Adipocyte (in vitro differentiated cells): ENCODE data around the gene SH3BP5.

Experiments
- DNase-seq: peaks from one replicate; pipeline ENCODE4 v3.0.0-alpha.2; 2015; ENCODE audit warnings: low read depth
- H3K27me3 ChIP-seq: replicated peaks from 2 replicates; pipeline ENCODE4 v1.7.0; 2013; ENCODE audit warnings: mild to moderate bottlenecking, low read length, moderate library complexity; ENCODE audit not compliant: control insufficient read depth, insufficient read depth
- H3K36me3 ChIP-seq: 2 replicates; pipeline ENCODE4 v1.7.0; 2013; ENCODE audit warnings: low read length, mild to moderate bottlenecking, moderate library complexity; ENCODE audit not compliant: control insufficient read depth, insufficient read depth, severe bottlenecking
- H3K4me1 ChIP-seq: 2 replicates; pipeline ENCODE4 v1.7.0; 2013; ENCODE audit warnings: mild to moderate bottlenecking, low read length, moderate library complexity; ENCODE audit not compliant: control insufficient read depth, insufficient read depth
- H3K4me3 ChIP-seq: 2 replicates; pipeline ENCODE4 v1.7.0; 2013; ENCODE audit warnings: mild to moderate bottlenecking, low read length, moderate library complexity
- H3K9ac ChIP-seq: 2 replicates; pipeline ENCODE4 v1.7.0; 2013; ENCODE audit warnings: mild to moderate bottlenecking, low read length, moderate library complexity
- H3K9me3 ChIP-seq: 2 replicates; pipeline ENCODE4 v1.7.0; 2013; ENCODE audit warnings: mild to moderate bottlenecking, low read length, moderate library complexity; ENCODE audit not compliant: control insufficient read depth

Gene SH3BP5

GRCh38 chr3:15321349-15321748 lies 11.0 kb downstream of the SH3BP5 start:
- DNase-seq, result no peak
- Histone ChIP-seq H3K9ac (no peak overlapping the region), H3K4me3 (no peak overlapping the region), H3K4me1 (peaks cover 82% of the 10 kb centered on the region), H3K27me3 (no peaks in the 10 kb centered on the region), H3K36me3 (no peaks in the 10 kb centered on the region), H3K9me3 (no peaks in the 10 kb centered on the region)

- peak; percentile 75 for DNase-seq
- Histone ChIP-seq H3K4me1 (peaks cover 81% of the 10 kb centered on the region), H3K4me3 (peak overlapping the region; percentile 68)
Observed at GRCh38 chr3:15319575-15319974, 12.8 kb downstream of the SH3BP5 start.

GRCh38 chr3:15319136-15319535 lies 13.2 kb downstream of the SH3BP5 start:
- no peaks in the 10 kb centered on the region for H3K36me3 ChIP-seq
- peaks cover 81% of the 10 kb centered on the region for H3K4me1 ChIP-seq
- no peaks in the 10 kb centered on the region for H3K9me3 ChIP-seq
- H3K27me3 ChIP-seq, result no peaks in the 10 kb centered on the region
- no peak for DNase-seq
- peak overlapping the region; percentile 68 for H3K4me3 ChIP-seq
- peak overlapping the region; percentile 75 for H3K9ac ChIP-seq

More at GRCh38 chr3:15319575-15319974, 12.8 kb downstream of the SH3BP5 start:
- no peaks in the 10 kb centered on the region for H3K27me3 ChIP-seq
- no peaks in the 10 kb centered on the region for H3K36me3 ChIP-seq
- peak overlapping the region; percentile 75 for H3K9ac ChIP-seq
- H3K9me3 ChIP-seq, result no peaks in the 10 kb centered on the region

- H3K4me3 ChIP-seq, result no peak overlapping the region
- no peak overlapping the region for H3K9ac ChIP-seq
- H3K27me3 ChIP-seq, result no peaks in the 10 kb centered on the region
- H3K4me1 ChIP-seq, result peaks cover 76% of the 10 kb centered on the region
- no peaks in the 10 kb centered on the region for H3K36me3 ChIP-seq
- no peaks in the 10 kb centered on the region for H3K9me3 ChIP-seq
- DNase-seq, result no peak
Observed at GRCh38 chr3:15318661-15319060, 13.7 kb downstream of the SH3BP5 start.

GRCh38 chr3:15316998-15317435 lies 15.4 kb downstream of the SH3BP5 start:
- H3K36me3 ChIP-seq, result no peaks in the 10 kb centered on the region
- DNase-seq, result peak; percentile 65
- no peaks in the 10 kb centered on the region for H3K27me3 ChIP-seq
- H3K4me3 ChIP-seq, result peak overlapping the region; percentile 54
- no peaks in the 10 kb centered on the region for H3K9me3 ChIP-seq
- peaks cover 70% of the 10 kb centered on the region for H3K4me1 ChIP-seq
- H3K9ac ChIP-seq, result peak overlapping the region; percentile 48

GRCh38 chr3:15315003-15315402 lies 17.4 kb downstream of the SH3BP5 start:
- Histone ChIP-seq H3K9me3 (no peaks in the 10 kb centered on the region), H3K4me3 (no peak overlapping the region), H3K36me3 (no peaks in the 10 kb centered on the region), H3K9ac (peak overlapping the region; percentile 57), H3K4me1 (peaks cover 72% of the 10 kb centered on the region), H3K27me3 (no peaks in the 10 kb centered on the region)
- no peak for DNase-seq

- Histone ChIP-seq H3K27me3 (no peaks in the 10 kb centered on the region), H3K4me3 (no peak overlapping the region), H3K36me3 (no peaks in the 10 kb centered on the region), H3K4me1 (peaks cover 72% of the 10 kb centered on the region), H3K9ac (peak overlapping the region; percentile 57), H3K9me3 (no peaks in the 10 kb centered on the region)
- DNase-seq, result no peak
Observed at GRCh38 chr3:15314276-15314675, 18.1 kb downstream of the SH3BP5 start.

DNA sequence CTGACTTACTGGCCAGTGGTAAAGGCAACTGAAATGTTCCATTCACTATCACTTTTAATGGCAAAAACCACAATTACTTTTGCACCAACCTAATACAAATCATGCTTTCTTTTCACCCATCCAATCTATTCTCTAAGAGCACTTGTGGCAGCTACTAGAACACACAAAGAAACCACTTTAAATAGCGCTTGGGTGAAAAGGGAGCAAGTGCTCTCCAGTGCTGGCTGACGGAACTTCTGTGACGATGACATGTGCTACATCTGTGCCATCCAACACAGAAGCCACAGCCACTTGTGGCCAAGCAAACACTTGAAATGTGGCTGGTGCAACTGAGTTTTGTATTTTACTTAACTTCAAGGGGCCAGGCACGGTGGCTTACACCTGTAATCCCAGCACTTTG lies 18.9 kb downstream of the SH3BP5 start:
- Histone ChIP-seq H3K4me3 (no peak overlapping the region), H3K9ac (no peak overlapping the region), H3K36me3 (no peaks in the 10 kb centered on the region), H3K4me1 (peaks cover 64% of the 10 kb centered on the region), H3K27me3 (no peaks in the 10 kb centered on the region), H3K9me3 (no peaks in the 10 kb centered on the region)
- no peak for DNase-seq

DNA sequence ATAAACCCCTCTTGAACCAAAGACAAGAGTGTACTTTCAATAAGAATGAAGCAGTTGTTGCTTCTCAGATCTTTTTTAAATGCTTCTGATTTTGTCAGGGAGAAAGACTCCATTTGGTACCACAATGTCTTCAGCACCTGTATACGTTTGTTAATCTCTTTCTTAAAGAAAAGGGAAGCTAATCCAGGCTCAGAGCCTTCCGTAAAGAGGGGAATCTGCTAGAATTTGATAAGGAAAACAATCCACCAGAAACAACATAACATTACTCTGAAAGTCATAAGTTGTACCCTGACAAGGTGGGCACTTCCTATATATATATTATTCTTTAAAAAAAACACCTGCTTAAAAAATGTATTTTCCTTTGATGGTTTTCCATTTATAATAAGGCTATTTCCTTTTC lies 19.8 kb downstream of the SH3BP5 start:
- H3K9ac ChIP-seq, result no peak overlapping the region
- no peak for DNase-seq
- H3K27me3 ChIP-seq, result no peaks in the 10 kb centered on the region
- no peaks in the 10 kb centered on the region for H3K36me3 ChIP-seq
- H3K9me3 ChIP-seq, result no peaks in the 10 kb centered on the region
- H3K4me1 ChIP-seq, result peaks cover 55% of the 10 kb centered on the region
- no peak overlapping the region for H3K4me3 ChIP-seq

DNA sequence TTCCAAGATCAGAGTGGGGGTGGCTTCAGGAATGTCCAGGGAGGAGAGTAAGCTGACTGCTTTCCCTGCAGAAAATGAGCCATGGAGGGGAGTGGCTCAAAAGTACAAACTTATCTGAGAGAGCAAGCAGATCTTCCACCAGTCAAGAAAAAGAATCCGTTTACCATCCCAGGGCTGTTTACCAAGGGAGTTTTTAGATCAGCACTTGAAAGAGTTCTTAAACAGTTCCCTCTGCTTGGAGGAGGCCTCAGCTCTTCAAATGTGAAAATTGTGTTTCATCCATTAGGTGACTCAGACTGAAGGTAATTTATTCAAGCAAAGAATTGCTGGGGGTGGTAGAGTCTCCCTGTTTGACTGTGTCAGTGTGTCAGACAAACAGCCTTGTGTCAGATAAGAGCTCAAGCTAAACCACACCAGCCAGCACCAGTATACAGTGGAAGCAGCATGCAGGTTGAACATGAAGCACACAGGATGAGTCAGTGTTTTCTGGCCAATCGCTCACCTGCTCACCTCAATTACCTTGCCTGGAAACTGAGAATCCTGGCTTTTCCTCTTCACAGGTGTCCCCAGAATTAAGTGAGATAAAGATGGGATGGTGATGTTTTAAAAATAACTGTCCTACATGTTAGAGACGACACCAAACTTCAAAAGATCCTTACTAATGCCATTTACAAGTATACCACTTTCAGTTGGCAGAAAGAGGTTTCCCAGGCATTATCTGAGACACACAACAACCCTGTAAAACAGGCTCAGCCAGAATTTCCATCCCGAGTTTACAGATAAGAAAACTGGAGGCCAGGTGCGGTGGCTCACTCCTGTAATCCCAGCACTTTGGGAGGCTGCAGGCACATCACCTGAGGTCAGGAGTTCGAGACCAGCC lies 21.7 kb downstream of the SH3BP5 start:
- peak; percentile 68 for DNase-seq

GRCh38 chr3:15309662-15310335 lies 22.6 kb downstream of the SH3BP5 start:
- DNase-seq, result peak; percentile 30
- Histone ChIP-seq H3K27me3 (no peaks in the 10 kb centered on the region), H3K36me3 (no peaks in the 10 kb centered on the region), H3K9me3 (no peaks in the 10 kb centered on the region), H3K9ac (peak overlapping the region; percentile 59), H3K4me1 (peaks cover 33% of the 10 kb centered on the region), H3K4me3 (peak overlapping the region; percentile 25)

More for the DNA sequence above, 21.7 kb downstream of the SH3BP5 start:
- H3K9me3 ChIP-seq, result no peaks in the 10 kb centered on the region
- H3K27me3 ChIP-seq, result no peaks in the 10 kb centered on the region
- peaks cover 42% of the 10 kb centered on the region for H3K4me1 ChIP-seq
- no peaks in the 10 kb centered on the region for H3K36me3 ChIP-seq
- no peak overlapping the region for H3K4me3 ChIP-seq
- H3K9ac ChIP-seq, result peak overlapping the region; percentile 59
